ENCODE data around the gene PRRT2. TPM values are rescaled to one million over a fixed set of nuclear protein-coding genes. Genes with fewer than 3 reads are reported as not detected.

The PRRT2 gene
- total and polyA plus RNA-seq, 10 of the 15 experiments (the other 5 are each of a cell fraction or from before 2014, with no cell fraction given): 0.08 to 0.49 (median 0.12) TPM; not detected in 4

DNA sequence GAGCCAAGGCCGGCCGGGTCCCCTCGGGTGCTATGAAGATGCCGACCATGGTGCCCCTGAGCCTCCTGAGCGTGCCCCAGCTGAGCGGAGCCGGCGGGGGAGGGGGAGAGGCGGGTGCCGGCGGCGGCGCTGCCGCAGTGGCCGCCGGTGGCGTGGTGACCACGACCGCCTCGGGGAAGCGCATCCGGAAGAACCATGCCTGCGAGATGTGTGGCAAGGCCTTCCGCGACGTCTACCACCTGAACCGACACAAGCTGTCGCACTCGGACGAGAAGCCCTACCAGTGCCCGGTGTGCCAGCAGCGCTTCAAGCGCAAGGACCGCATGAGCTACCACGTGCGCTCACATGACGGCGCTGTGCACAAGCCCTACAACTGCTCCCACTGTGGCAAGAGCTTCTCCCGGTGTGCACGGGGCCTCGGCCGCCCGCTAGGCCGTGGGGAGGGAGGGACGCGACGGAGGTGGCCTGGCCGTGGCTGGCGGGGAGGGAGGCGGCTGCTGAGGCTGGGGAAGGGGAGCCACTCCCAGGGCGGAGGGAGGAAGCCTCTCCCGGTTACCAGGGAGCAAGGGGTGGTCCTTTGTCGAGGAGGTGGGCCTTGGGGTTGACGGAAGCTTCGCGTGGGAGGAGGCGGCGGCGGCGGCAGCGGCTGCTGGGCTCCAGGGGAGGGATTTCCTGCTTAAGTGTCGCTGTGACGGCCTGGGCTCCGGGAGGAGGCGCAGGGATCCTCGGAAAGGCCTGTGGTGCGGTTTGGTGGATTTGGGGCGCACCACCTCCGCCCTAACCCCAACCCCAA, 4.4 kb upstream of the PRRT2 start (continued):
- TF ChIP-seq, protein P1, sequence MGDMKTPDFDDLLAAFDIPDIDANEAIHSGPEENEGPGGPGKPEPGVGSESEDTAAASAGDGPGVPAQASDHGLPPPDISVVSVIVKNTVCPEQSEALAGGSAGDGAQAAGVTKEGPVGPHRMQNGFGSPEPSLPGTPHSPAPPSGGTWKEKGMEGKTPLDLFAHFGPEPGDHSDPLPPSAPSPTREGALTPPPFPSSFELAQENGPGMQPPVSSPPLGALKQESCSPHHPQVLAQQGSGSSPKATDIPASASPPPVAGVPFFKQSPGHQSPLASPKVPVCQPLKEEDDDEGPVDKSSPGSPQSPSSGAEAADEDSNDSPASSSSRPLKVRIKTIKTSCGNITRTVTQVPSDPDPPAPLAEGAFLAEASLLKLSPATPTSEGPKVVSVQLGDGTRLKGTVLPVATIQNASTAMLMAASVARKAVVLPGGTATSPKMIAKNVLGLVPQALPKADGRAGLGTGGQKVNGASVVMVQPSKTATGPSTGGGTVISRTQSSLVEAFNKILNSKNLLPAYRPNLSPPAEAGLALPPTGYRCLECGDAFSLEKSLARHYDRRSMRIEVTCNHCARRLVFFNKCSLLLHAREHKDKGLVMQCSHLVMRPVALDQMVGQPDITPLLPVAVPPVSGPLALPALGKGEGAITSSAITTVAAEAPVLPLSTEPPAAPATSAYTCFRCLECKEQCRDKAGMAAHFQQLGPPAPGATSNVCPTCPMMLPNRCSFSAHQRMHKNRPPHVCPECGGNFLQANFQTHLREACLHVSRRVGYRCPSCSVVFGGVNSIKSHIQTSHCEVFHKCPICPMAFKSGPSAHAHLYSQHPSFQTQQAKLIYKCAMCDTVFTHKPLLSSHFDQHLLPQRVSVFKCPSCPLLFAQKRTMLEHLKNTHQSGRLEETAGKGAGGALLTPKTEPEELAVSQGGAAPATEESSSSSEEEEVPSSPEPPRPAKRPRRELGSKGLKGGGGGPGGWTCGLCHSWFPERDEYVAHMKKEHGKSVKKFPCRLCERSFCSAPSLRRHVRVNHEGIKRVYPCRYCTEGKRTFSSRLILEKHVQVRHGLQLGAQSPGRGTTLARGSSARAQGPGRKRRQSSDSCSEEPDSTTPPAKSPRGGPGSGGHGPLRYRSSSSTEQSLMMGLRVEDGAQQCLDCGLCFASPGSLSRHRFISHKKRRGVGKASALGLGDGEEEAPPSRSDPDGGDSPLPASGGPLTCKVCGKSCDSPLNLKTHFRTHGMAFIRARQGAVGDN (IDR thresholded peaks at IDR 0.05): peak; percentile 97
- no peak for TF ChIP-seq SMAD1 (IDR thresholded peaks at IDR 0.05; ENCODE audit: low read depth, partially characterized antibody)

DNA sequence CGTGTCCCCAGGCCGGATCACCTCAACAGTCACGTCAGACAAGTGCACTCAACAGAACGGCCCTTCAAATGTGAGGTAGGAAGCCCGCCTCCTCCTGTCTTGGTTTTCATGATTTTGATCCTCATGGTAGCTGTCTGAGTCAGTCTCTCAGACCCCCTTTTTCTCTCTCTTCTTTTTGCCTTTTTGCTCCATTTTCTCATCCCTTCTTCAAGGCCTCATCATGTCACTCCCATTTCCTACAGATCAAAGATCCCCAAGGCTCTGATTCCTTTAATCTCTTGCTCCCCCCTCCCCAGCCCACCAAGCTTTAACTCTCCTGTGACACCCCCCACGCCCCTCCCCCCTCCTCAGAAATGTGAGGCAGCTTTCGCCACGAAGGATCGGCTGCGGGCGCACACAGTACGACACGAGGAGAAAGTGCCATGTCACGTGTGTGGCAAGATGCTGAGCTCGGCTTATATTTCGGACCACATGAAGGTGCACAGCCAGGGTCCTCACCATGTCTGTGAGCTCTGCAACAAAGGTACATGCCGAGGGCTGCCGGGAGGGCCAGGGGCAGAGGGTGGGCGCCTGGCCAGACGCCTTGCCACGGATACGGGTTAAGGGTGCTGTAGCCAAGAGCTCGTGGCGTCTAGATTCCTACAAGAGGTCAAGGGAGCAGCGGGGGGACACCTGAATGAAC, 3.6 kb upstream of the PRRT2 start:
- Histone ChIP-seq H3K27me3 (replicated peaks in 1 of 2; ENCODE audit: control insufficient read depth in 2 of 2, insufficient read depth in 2 of 2, low read length in 1 of 2) (no peaks in the 10 kb centered on the region), H2AFZ (ENCODE audit: control insufficient read depth, low read depth, low read length) (no peak overlapping the region), H3K4me3 (peak overlapping the region; percentile 79), H3K9me3 (replicated peaks; ENCODE audit: control insufficient read depth, insufficient read depth, low read length) (no peaks in the 10 kb centered on the region), H3K27ac (ENCODE audit: control insufficient read depth, insufficient read depth) (peak overlapping the region; percentile 86), H3K36me3 (ENCODE audit: control insufficient read depth in 2 of 2, insufficient read depth in 2 of 2, low read length in 1 of 2) (peaks cover 9 to 14% of the 10 kb centered on the region in 2 experiments; a peak in 3 of 4 replicates), H3K4me2 (ENCODE audit: control insufficient read depth, insufficient read depth) (peak overlapping the region; percentile 96), H3K79me2 (ENCODE audit: control insufficient read depth, insufficient read depth, low read length) (peaks cover 32% of the 10 kb centered on the region), H4K20me1 (ENCODE audit: control insufficient read depth, insufficient read depth) (no peaks in the 10 kb centered on the region), H3K4me1 (ENCODE audit: control insufficient read depth, insufficient read depth, low read length) (peaks cover 31% of the 10 kb centered on the region), H3K9ac (ENCODE audit: control insufficient read depth, insufficient read depth, low read length) (peak overlapping the region; percentile 85)
- FAIRE-seq (peak; percentile 70), DNase-seq (ENCODE audit: low read depth, low spot score) (no peak), ATAC-seq (no peak)
- intact Hi-C loops (cut with micrococcal nuclease; ENCODE audit: unreplicated experiment): loop anchor here (1.0 to 5.0 kb wide), 2 partner anchors 9 to 106 kb away; no protein-coding TSS in a partner anchor
- 52% methylated on average over 25 of the region's 25 CpGs for WGBS (ENCODE audit: insufficient coverage, insufficient replicate concordance, low lambda C conversion rate, missing lambda C conversion rate)
- in situ Hi-C loops (cut with MboI): no loop called here
- ChIA-PET SMC1A (ENCODE audit: uncharacterized antibody, unreplicated experiment) (interaction anchor here (0.7 to 2.9 kb wide), 6 partner anchors 9 to 119 kb away, joined by 3 to 17 read pairs (median 6); partner anchors contain the start of gene KIF22), RAD21 (ENCODE audit: unreplicated experiment) (interaction anchor here (1.1 to 2.4 kb wide), 11 partner anchors 8 to 224 kb away, joined by 3 to 31 read pairs (median 6); partner anchors contain the start of genes KIF22, MVP and PAGR1), CTCF (interaction anchor here (0.6 to 2.5 kb wide), 14 partner anchors 7 to 210 kb away, joined by 3 to 31 read pairs (median 4); partner anchors contain the start of genes KIF22, MVP and PAGR1), POLR2A (interaction anchor here (0.8 to 4.0 kb wide), 10 partner anchors 7 to 245 kb away, joined by 3 to 40 read pairs (median 6); partner anchors contain the start of genes KIF22, MVP and PAGR1)
- TF ChIP-seq SREBF1 (IDR thresholded peaks at IDR 0.05; ENCODE audit: low read length): no peak
- TF ChIP-seq BHLHE40 (IDR thresholded peaks at IDR 0.05; ENCODE audit: borderline replicate concordance in 1 of 2, low read depth in 2 of 2, low read length in 1 of 2): no peak
- TF ChIP-seq POU2F2 (IDR thresholded peaks at IDR 0.05; ENCODE audit: borderline replicate concordance, low read depth, low read length): peak; percentile 25; the same call in 1 of the 3 replicates
- TF ChIP-seq KLF5 (IDR thresholded peaks at IDR 0.05; ENCODE audit: partially characterized antibody): no peak
- no TSS peak for BruUV-seq (replicated peaks)

Data from GM12878 (cell line).